Amygdala (tissue), 56 donors: ENCODE measurements around the gene LMBR1.
A peak's percentile ranks its signal among the peaks of the same experiment; 100 is the strongest.
"Not testable (repeated sequence)": the region's sequence is repeated elsewhere in the genome, so short reads cannot be mapped to it uniquely, and the experiment has no call there.

Experiments
- DNase-seq, 56 donors: peaks; one replicate each; lab custom pipeline; 2025; lab: John Stamatoyannopoulos, UW

LMBR1 gene

DNA sequence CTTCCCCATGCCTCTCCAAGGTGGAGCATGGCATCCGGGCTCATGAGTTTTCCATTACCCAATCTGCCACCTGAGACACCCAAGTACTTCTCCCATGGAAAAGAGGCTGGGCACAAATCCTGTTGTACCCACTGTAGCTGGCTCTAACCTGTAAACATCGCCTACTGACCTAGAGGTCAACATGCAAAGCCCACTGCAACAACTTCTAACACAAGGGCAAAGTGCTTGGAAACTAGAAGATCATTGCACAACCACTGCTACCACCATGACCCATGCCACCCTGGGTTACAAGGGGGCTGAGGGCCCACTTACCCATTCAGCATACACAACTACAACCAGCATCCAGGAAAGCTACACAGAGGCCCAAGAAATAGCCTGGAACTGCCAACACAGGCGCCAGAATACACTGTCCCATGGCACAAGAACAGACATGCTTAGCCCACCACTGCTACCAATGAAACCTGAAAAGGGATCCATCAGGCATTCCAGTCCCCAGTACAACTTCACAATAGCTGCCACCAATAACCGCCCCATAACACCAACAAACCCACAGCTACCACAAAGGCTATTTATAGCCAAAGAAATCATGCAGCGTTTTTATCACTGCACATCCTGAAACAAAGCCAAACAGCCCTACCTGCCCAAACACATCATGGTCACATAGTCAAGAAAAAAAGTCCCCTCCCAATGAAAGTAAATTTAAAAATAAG, 189.1 kb downstream of the LMBR1 start:
- DNase-seq: no peak

DNA sequence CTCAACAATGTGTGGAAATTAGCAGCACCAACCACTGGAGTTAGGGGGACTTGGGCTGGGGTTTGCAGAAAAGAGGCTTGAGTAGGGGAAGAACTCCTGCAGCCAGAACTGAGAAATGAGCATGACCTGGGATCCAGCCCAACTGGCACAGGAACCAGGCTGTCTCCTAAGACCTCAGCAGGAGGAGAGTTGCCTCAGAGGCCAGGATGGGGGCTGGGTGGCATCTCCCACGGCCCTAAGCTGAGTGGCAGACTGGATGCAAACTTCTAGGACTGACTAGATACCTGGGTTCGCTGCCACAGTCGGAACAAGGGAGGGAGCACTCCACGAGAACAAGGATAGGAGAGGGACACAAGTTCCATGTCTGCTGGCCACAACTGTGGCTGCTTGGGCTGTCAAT, 189.8 kb downstream of the LMBR1 start:
- peak in 3 of 56 donors; percentile 4 to 37 (median 8) for DNase-seq

- no peak for DNase-seq
These were observed 190.6 kb downstream of the LMBR1 start for GRCh38 chr7:156702399-156702798.

- not testable (repeated sequence) for DNase-seq
These were observed 191.2 kb downstream of the LMBR1 start for GRCh38 chr7:156701787-156702186.

GRCh38 chr7:156698512-156698911, 194.5 kb downstream of the LMBR1 start:
- DNase-seq: not testable (repeated sequence)

DNA sequence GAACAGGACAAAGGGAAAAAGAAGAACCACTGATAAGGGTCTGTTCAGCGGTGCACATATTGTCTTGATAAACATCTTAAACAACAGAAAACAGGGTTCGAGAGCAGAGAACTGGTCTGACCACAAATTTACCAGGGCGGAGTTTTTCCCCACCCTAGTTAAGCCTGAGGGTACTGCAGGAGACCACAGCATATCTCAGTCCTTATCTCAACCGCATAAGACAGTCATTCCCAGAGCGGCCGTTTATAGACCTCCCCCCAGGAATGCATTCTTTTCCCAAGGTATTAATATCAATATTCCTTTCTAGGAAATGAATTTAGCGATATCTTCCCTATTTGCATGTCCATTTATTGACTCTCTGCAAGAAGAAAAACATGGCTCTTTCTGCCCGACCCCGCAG, 195.7 kb downstream of the LMBR1 start:
- not testable (repeated sequence) for DNase-seq

GRCh38 chr7:156693627-156694026, 199.4 kb downstream of the LMBR1 start:
- no peak for DNase-seq

- DNase-seq: no peak
These were observed 200.1 kb downstream of the LMBR1 start for GRCh38 chr7:156692849-156693248.

GRCh38 chr7:156691764-156692163, 201.2 kb downstream of the LMBR1 start:
- no peak for DNase-seq

DNA sequence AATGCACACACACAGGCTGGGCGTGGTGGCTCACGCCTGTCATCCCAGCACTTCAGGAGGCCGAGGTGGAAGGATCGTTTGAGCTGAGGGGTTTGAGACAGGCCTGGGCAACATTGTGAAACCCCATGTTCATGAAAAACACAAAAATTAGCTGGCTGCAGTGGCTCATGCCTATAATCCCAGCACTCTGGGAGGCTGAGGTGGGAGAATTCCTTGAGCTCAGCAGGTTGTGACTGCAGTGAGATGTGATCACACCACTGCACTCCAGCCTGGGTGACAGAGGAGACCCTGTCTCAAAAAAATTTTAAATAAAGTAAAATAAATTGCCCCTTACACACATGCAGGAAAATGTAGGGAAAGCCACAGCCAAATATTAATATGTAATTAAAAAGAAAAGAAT, 208.3 kb downstream of the LMBR1 start:
- DNase-seq: no peak

DNA sequence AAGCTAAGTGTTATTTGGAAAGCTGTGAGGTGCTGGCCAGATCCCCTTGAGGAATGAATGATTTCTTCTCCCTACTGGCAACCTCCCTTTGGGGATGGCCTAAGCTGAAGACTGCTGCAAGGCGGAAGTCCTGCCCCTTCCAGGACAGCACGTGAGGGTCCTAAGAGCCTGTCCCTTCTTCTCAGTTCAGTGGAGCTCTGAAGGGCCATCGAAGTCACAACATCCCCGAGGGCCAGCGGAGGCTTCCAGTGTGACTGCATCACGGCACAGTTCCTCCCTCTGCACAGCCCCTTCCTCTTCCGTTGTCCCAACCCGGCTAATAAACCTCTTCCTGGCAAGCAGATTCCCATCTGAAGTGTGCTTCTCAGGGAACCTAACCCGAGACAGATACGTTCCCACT, 208.7 kb downstream of the LMBR1 start:
- DNase-seq: no peak

- no peak for DNase-seq
These were observed 210.1 kb downstream of the LMBR1 start for GRCh38 chr7:156682928-156683327.

DNA sequence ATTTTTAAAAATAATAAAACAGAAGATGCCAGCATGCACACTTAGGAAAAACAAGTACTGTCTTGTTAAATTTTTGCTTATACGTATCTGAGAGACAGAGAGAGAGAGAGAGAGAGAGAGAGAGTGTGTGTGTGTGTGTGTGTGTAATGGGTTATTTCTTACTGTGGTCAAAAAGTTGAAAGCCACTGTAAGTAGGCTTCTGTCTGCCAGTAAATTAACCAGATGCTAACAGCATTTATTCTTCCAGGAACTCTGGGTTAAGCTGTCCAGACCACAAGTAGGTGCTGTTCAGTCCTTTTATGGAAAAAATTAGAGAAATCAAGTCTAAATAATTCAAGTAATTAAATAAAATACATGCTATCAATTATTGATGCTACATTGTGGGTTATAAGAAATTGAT, 212.7 kb downstream of the LMBR1 start:
- DNase-seq: no peak

DNA sequence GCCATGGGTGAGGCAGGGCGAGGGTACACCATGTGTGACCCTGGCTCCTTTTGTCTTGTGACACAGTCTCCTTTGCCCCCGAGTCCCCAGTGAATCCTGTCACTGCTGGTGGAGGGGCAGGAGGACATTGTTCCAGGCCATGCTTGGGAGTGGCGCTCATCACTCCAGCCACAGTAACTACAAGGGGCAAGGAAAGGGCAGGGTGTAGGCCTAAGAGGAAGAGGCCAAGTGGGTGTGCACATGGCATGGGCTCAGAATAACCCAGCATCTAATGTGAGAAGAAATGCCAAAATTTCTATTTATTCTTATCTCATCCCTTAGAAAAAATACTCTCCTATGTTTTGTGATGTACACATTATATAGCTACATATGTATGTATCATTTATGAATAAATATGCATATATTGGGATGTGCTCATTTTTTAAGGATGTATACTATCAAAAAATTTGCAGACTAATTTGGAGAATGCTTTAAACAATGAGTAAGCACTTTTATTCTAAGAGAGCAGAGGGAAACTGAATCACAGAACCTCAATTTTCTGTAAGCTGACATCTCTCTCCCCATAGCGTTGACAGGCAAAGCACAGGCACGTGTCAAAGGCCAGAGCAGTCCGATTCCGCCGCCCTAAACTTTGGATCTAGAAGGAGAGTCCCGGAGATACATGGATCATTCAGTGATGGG, 215.5 kb downstream of the LMBR1 start:
- DNase-seq: no peak

DNA sequence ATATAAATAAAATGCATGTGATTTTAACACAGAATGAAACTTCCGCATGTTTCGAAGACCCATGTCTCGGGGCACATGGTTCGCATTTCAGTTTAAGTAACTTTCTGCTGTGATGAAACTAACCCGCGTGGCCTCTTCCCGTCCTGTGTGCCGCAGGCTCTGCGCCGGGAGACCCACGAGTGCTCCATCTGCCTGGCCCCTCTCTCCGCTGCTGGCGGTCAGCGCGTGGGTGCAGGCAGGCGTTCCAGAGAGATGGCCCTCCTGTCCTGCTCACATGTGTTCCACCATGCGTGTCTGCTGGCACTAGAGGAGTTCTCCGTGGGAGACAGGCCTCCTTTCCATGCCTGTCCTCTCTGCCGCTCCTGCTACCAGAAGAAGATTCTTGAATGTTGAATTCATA, 216.7 kb downstream of the LMBR1 start:
- no peak for DNase-seq

- no peak for DNase-seq
These were observed 217.3 kb downstream of the LMBR1 start for GRCh38 chr7:156675721-156676120.

GRCh38 chr7:156673902-156674301, 219.1 kb downstream of the LMBR1 start:
- DNase-seq: no peak

DNA sequence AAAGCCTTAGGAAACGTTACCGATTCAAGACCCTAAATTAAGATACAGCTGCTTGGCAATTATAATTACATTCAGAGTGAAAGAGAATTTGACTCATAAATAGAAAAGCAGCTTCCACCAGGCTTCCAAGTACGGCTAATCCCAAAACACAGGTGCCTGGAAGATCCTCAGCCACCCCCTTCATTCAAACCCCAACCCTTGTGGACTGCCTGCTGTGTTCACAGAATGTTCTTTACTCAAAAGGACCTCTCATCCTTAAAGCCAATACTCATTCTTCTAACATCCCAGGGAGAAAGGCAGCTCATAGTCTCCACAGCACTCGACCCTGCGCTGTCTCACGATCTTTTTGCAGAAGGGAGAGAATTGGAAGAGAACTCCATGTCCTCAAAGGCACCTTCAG, 219.5 kb downstream of the LMBR1 start:
- no peak for DNase-seq

DNA sequence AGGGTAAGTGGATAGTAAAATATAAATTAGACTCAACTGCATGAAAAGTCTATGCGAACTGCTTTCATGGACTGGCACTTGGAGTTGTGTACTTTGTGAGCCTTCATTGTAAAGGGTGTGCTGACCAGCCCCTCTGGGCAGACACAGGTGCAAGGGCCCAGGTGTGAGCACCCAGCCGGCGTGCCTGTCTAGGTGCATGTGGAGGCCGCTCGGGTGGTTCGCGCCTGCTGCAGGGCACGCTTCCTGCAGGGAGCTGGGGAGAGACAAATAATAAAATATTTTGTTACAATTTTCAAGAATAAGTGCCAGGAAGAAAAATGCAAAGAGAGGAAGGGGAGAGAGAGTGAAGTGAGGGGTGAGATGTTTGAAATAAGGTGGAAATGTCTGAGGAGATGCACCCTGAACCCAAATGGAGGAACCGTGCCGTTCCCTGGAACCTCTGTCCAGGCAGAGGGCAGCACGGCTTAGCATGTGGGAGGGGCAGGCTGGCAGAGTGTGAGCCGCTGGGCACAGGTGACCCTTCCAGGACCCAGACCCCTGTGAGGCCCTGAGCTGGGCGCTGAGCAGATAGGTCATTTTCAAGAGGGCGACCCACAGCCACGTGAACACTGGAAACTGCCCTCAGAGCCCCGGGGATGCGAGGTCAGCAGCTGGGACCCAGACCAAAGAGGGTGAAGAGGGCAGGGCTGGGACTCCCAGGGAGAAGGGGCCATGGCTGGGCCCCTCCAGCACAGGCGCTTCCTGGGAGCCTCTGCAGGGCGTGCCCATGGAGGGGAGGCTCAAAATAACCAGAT, 223.8 kb downstream of the LMBR1 start:
- DNase-seq: no peak

GRCh38 chr7:156668130-156668741, 224.7 kb downstream of the LMBR1 start:
- DNase-seq: no peak

DNA sequence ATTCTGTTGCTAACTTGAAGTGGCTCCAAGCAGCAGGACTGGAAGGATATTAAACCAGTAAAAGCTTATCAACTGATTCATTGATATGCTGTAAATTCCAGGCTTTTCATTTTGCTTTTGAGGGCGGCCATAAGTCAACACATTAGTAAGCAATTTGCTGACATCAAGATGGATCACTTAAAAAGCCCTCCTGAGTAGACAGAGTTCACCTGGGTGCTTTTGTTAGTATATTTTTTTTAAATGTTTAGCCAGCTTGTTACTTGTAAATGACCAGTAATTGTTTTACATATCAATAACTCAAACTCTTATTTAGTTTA, 225.9 kb downstream of the LMBR1 start:
- DNase-seq: no peak
